HUES64 (cell line): ENCODE data around the gene BHLHE23. TPM values are rescaled to one million over a fixed set of nuclear protein-coding genes. Genes with fewer than 3 reads are reported as not detected.

Experiments used
- H3K27ac ChIP-seq: 2 replicates; pipeline ENCODE4 v1.7.0; 2013; ENCODE audit warnings: low read depth, low read length, inconsistent platforms
- H3K27me3 ChIP-seq: 2 replicates; pipeline ENCODE4 v1.6.1; 2013; ENCODE audit warnings: mild to moderate bottlenecking, low read length; ENCODE audit not compliant: insufficient read depth
- H3K36me3 ChIP-seq: 2 replicates; pipeline ENCODE4 v1.6.1; 2013; ENCODE audit warnings: mild to moderate bottlenecking, low read length; ENCODE audit not compliant: insufficient read depth
- H3K4me1 ChIP-seq: 2 replicates; pipeline ENCODE4 v1.6.1; 2013; ENCODE audit warnings: mild to moderate bottlenecking, low read length, moderate library complexity; ENCODE audit not compliant: insufficient read depth
- H3K4me3 ChIP-seq: 2 replicates; pipeline ENCODE4 v1.5.1; 2013; ENCODE audit warnings: mild to moderate bottlenecking, low read length, moderate library complexity
- H3K9ac ChIP-seq: 2 replicates; pipeline ENCODE4 v1.6.1; 2013; ENCODE audit warnings: mild to moderate bottlenecking, low read depth, low read length
- H3K9me3 ChIP-seq: 2 replicates; pipeline ENCODE4 v1.6.1; 2013; ENCODE audit warnings: low read depth, low read length; ENCODE audit not compliant: insufficient read depth
- WGBS: fragments of 150-250, 120-280 bp; methylation state at CpG from one replicate; pipeline ENCODE4 v1.1.7; 2013; ENCODE audit warnings: missing lambda C conversion rate; 5-methylcytosine and 5-hydroxymethylcytosine counted together
- polyA plus RNA-seq, 2 experiments: library from polyadenylated mRNA; stranded (reverse); fragments of 50-300 nt; gene quantifications; one replicate each; pipeline ENCODE4 v1.2.3, GENCODE V29; 2013

BHLHE23 gene
- polyA plus RNA-seq (2013, experiment 1 of 2) = not detected
- polyA plus RNA-seq (2013, experiment 2 of 2) = not detected

- 1% methylated on average over 110 of the region's 110 CpGs for WGBS
- H3K27ac ChIP-seq = no peak within 1 kb of the TSS
- peak within 1 kb of the TSS; percentile 35; the same call in 1 of the 2 replicates for H3K4me3 ChIP-seq
- no peaks in the 10 kb centered on the region for H3K36me3 ChIP-seq
- H3K9me3 ChIP-seq = no peaks in the 10 kb centered on the region
- H3K4me1 ChIP-seq = peaks cover 14% of the 10 kb centered on the region; the same call in 1 of the 2 replicates
- H3K27me3 ChIP-seq = peaks cover 99% of the 10 kb centered on the region
- H3K9ac ChIP-seq = no peak within 1 kb of the TSS
Observed at GRCh38 chr20:63006540-63007359, at the start of gene BHLHE23. TSS of gene BHLHE23 (minus strand) at chr20:63006964. CDS start at chr20:63006774, 190 bp downstream.

DNA sequence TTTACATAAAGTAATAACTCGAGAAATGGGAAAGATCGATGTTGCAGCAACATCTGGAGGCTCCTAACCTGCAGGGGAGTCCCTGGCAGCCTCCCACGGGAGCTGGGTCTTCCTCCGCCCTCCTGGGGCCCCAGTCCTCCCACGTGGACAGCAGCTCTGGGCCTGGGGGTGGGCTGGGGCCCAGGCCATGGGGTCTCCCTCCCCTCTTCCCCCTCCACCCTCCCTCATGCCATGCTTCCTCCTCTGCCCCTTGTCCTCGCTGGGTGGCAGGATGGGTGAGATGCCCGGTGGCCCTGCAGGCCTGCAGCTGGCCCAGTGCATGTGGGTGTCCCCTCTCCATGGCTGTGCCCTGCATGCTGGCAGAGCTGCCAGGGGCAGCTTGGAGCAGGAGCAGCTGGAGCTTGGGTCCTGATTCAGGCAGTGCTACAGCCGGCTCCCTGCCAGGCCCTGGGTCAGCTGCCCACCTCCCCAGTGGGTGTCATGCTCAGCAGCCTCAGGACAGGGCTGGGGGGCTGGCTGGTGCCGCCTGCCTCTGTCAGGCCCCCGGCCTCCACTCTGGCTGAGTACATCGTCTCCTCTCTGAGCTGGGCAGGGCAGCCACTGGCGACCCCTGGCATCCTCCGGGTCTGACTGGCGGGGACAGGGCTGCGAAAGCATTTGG, 48.9 kb upstream of the BHLHE23 start:
- WGBS = 82% methylated on average over 15 of the region's 15 CpGs
- no peak overlapping the region for H3K9ac ChIP-seq
- no peaks in the 10 kb centered on the region for H3K4me1 ChIP-seq
- no peaks in the 10 kb centered on the region for H3K36me3 ChIP-seq
- no peaks in the 10 kb centered on the region for H3K9me3 ChIP-seq
- no peak overlapping the region for H3K27ac ChIP-seq
- H3K4me3 ChIP-seq = no peak overlapping the region
- H3K27me3 ChIP-seq = 0 out of 2 replicates have a peak, but pooled peaks cover 3% of the 10 kb centered on the region

- Histone ChIP-seq H3K36me3 (no peaks in the 10 kb centered on the region), H3K4me3 (no peak overlapping the region), H3K27me3 (0 out of 2 replicates have a peak, but pooled peaks cover 3% of the 10 kb centered on the region), H3K27ac (no peak overlapping the region), H3K9me3 (no peaks in the 10 kb centered on the region), H3K9ac (no peak overlapping the region), H3K4me1 (no peaks in the 10 kb centered on the region)
- WGBS = 88% methylated on average over 11 of the region's 11 CpGs
Observed at GRCh38 chr20:63054681-63055240, 48.0 kb upstream of the BHLHE23 start.

DNA sequence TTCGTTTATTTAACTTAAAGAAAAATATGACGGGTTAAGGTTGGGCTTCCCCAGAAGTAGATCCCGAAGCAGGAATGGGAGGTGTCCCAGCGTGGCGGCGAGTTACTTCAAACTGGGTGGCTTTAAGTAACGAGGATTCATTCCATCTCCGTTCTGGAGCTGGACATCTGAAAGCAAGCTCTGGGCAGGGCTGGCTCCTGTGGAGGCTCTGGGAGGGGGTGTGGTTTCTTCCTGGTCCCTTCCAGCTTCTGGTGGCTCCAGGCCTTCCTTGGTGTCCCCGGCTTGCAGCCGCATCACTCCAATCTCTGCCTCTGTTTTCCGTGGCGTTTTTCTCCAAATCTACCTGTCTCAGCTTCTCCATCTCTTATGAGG, 47.3 kb upstream of the BHLHE23 start:
- WGBS = 92% methylated on average over 12 of the region's 12 CpGs
- H3K9me3 ChIP-seq = no peaks in the 10 kb centered on the region
- no peak overlapping the region for H3K4me3 ChIP-seq
- H3K4me1 ChIP-seq = no peaks in the 10 kb centered on the region
- no peaks in the 10 kb centered on the region for H3K36me3 ChIP-seq
- 0 out of 2 replicates have a peak, but pooled peaks cover 3% of the 10 kb centered on the region for H3K27me3 ChIP-seq
- H3K9ac ChIP-seq = no peak overlapping the region
- no peak overlapping the region for H3K27ac ChIP-seq

GRCh38 chr20:63053432-63054102, 46.8 kb upstream of the BHLHE23 start:
- 90% methylated on average over 19 of the region's 21 CpGs for WGBS
- no peak overlapping the region for H3K4me3 ChIP-seq
- H3K36me3 ChIP-seq = no peaks in the 10 kb centered on the region
- 0 out of 2 replicates have a peak, but pooled peaks cover 3% of the 10 kb centered on the region for H3K27me3 ChIP-seq
- H3K9ac ChIP-seq = no peak overlapping the region
- H3K9me3 ChIP-seq = no peaks in the 10 kb centered on the region
- no peaks in the 10 kb centered on the region for H3K4me1 ChIP-seq
- no peak overlapping the region for H3K27ac ChIP-seq

DNA sequence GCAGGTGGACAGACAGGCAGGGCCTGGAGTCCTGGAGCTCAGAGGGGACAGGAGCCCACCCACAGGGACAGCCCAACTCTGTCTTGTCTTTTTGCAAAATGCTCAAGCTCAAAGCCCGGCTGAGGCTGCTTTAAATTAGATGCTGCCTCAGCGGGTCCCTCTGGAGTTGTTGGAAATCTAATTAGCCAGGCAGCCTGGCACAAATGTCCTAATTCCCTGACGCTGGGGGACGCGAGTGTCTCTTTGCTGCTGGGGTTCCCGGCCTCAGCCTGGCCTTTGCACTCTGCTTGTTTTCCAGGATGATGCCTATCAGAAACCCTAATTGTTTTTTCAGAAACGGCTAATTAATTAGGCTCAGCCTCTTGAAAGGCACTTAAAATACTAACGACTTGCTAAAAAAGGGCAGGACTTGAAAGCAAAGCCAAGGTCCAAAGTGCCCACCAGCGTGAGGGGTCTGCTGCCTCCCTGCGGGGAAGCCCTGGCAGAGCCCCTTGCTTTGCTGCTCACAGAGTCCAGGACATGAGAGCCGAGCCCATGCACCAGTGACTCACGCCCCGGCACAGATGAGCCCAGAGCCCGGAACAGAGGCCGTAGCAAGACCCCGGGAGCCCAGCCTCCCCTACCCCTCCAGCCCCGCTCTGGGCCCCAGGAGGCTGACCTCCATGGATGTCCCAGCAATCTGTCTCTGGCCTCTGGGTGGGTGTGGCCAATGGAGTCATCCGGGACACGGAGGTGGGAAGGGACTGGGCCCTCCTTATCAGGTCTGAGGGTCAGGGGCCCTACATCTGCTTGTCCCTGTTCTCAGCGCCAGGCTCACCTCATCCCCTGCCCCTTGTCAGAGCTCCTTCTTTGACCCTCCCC, 46.0 kb upstream of the BHLHE23 start:
- Histone ChIP-seq H3K27ac (no peak overlapping the region), H3K27me3 (0 out of 2 replicates have a peak, but pooled peaks cover 3% of the 10 kb centered on the region), H3K9me3 (0 out of 2 replicates have a peak, but pooled peaks cover 2% of the 10 kb centered on the region), H3K36me3 (no peaks in the 10 kb centered on the region), H3K4me3 (no peak overlapping the region), H3K9ac (no peak overlapping the region), H3K4me1 (no peaks in the 10 kb centered on the region)
- 57% methylated on average over 20 of the region's 20 CpGs for WGBS

- Histone ChIP-seq H3K4me3 (no peak overlapping the region), H3K9ac (no peak overlapping the region), H3K27ac (no peak overlapping the region), H3K4me1 (no peaks in the 10 kb centered on the region), H3K27me3 (0 out of 2 replicates have a peak, but pooled peaks cover 3% of the 10 kb centered on the region), H3K9me3 (0 out of 2 replicates have a peak, but pooled peaks cover 5% of the 10 kb centered on the region), H3K36me3 (no peaks in the 10 kb centered on the region)
- WGBS = 87% methylated on average over 11 of the region's 11 CpGs
Observed at GRCh38 chr20:63051911-63052310, 45.1 kb upstream of the BHLHE23 start.

DNA sequence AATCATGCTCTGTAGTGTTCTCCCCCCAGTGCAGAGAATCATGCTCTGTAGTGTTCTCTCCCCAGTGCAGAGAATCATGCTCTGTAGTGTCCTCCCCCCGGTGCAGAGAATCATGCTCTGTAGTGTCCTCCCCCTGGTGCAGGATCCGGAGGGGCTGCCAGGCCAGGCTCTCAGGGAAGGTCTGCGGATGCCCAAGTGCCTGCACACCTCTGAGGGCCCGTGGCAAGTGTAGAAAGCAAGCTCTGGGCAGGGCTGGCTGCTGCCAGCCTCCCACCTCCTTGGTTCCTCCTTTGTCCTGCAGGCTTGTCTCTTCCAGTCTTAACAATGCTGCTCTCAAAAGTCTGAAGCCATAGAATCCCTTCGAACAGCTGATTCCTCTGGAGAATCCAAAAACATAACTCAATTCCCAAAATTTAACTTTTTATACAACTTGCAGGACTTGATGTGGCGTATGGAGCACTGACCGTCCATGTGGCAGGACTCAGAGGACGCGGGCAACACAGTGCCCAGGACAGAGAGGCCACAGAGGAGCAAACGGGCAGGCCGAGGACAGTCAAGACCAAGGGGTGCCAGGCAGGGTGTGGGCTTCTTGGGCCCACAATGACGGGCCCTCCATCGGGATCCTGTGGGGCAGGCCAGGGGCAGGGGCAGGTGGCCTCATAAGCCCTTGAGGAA, 44.6 kb upstream of the BHLHE23 start:
- Histone ChIP-seq H3K4me1 (no peaks in the 10 kb centered on the region), H3K9me3 (0 out of 2 replicates have a peak, but pooled peaks cover 5% of the 10 kb centered on the region), H3K27me3 (0 out of 2 replicates have a peak, but pooled peaks cover 3% of the 10 kb centered on the region), H3K36me3 (no peaks in the 10 kb centered on the region), H3K9ac (no peak overlapping the region), H3K27ac (no peak overlapping the region), H3K4me3 (no peak overlapping the region)
- 88% methylated on average over 13 of the region's 13 CpGs for WGBS

DNA sequence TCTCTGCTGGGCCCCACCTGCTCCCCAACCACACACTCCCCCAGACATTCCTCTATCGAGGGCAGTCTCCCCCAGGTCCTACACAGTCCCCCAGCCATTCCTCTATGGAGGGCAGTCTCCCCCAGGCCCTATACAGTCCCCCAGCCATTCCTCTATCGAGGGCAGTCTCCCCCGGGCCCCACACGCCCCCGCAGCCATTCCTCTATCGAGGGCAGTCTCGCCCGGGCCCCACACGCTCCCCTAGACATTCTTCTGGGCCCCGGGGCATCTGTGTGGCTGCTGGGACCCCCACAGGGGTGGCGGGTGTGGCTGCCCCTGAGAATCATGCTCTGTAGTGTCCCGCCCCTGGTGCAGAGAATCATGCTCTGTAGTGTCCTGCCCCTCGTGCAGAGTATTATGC, 43.6 kb upstream of the BHLHE23 start:
- Histone ChIP-seq H3K27ac (no peak overlapping the region), H3K27me3 (no peaks in the 10 kb centered on the region), H3K4me1 (no peaks in the 10 kb centered on the region), H3K9ac (no peak overlapping the region), H3K9me3 (0 out of 2 replicates have a peak, but pooled peaks cover 5% of the 10 kb centered on the region), H3K4me3 (no peak overlapping the region), H3K36me3 (no peaks in the 10 kb centered on the region)
- WGBS = 85% methylated on average over 13 of the region's 13 CpGs
